Fibroblast of lung (primary cell): ENCODE results near the gene ZNF609.

Source experiments
- EZH2 ChIP-seq: IDR thresholded peaks from 2 replicates; pipeline ENCODE4 v1.5.1; 2012; ENCODE audit warnings: low read length, control low read depth, mild to moderate bottlenecking; ENCODE audit errors: missing control alignments
- TF ChIP-seq, protein P1 (sequence below), 2 donors: IDR thresholded peaks in 1 of 2; conservative IDR thresholded peaks in 1 of 2; 1 replicate in 1 of 2; 2 replicates in 1 of 2; pipeline ENCODE4 v1.5.1; 2011 to 2012; ENCODE audit warnings: low read length in 2 of 2, control low read depth in 1 of 2, inconsistent platforms in 1 of 2, low read depth in 1 of 2, mild to moderate bottlenecking in 1 of 2

DNA sequence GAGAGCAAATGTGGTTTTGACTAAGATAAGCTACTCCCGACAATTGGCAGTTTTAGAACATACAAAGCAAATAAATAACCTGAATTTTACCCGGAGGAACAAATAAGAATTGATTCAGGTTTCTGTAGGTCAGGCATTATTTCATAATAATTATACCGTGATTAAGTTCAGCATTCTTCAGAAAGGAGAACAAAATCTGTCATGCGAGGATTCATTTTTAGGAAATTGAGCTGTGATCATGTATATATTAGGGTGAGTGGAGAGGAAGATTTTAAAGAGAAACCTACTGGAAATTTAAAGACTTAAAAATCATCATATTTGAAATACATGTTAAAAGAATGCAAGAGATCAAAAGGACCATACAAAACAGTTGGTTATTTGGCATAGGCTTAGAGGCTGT, 20.5 kb downstream of the ZNF609 start:
- TF ChIP-seq, protein P1, sequence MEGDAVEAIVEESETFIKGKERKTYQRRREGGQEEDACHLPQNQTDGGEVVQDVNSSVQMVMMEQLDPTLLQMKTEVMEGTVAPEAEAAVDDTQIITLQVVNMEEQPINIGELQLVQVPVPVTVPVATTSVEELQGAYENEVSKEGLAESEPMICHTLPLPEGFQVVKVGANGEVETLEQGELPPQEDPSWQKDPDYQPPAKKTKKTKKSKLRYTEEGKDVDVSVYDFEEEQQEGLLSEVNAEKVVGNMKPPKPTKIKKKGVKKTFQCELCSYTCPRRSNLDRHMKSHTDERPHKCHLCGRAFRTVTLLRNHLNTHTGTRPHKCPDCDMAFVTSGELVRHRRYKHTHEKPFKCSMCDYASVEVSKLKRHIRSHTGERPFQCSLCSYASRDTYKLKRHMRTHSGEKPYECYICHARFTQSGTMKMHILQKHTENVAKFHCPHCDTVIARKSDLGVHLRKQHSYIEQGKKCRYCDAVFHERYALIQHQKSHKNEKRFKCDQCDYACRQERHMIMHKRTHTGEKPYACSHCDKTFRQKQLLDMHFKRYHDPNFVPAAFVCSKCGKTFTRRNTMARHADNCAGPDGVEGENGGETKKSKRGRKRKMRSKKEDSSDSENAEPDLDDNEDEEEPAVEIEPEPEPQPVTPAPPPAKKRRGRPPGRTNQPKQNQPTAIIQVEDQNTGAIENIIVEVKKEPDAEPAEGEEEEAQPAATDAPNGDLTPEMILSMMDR (conservative IDR thresholded peaks at IDR 0.05 in 1 of 2, IDR thresholded peaks at IDR 0.05 in 1 of 2; ENCODE audit: low read depth in 1 of 2, low read length in 2 of 2) = no peak
- no peak for TF ChIP-seq EZH2
